ENCODE results near the gene ORAI1.
"Not testable (repeated sequence)": the region's sequence is repeated elsewhere in the genome, so short reads cannot be mapped to it uniquely, and the experiment has no call there.

Gene ORAI1

DNA sequence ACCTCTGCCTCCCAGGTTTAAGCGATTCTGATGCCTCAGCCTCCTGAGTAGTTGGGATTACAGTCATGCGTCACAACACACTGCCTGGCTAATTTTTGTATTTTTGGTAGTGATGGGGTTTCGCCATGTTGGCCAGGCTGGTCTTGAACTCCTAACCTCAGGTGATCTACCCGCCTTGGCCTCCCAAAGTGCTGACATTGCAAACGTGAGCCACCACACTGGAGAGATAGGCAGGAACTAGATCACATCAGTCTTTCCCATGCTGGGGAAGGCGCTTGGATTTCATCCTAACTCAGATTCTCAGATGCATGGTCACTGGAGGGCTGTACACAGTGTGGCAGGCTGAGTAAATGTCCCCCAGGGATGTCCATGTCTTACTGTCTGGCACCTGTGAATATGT is 18.0 kb upstream of the ORAI1 start:
- DNase-seq = no peak

DNA sequence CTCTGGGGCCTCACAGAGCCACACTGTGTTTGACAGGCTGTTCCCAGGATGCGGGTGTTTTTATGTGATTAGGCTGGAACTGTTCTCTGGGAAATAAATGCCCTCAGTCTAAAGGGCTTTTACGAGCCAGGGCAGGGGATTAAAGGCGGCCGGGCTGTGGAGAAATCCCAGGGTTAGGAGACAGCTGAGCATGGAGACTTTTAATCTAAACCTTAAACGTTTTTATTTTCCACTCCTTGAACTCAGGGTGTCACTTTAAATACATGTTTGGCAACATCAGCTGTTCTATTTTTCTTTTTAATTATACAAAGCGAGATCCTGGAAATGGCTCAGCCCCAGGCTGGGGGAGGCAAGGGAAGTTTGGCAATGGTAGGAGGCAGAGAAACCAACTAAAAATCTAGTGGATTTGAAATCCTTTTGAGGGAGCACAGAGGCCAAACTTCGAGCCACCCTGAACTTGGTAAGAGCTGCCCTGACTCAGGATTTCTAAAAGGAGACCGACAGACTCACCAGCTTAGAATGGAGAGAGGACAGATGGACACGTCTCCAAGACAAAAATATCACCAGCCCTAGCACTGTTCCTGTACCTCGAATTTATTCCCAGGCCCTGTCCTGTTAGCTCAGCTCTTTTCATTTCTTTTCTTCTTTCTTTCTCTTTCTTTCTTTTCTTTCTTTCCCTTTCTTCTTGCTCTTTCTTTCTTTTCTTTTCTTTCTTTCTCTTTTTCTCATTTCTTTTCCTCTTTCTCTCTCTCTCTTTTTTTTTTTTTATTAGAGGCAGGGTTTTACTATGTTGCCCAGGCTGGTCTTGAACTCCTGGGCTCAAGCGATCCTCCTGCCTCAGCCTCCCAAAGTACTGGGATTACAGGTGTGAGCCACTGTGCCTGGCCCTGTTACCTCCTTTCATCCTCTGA is 15.8 kb upstream of the ORAI1 start:
- peak; percentile 11 for DNase-seq

- no peak for DNase-seq
These were observed 15.0 kb upstream of the ORAI1 start for GRCh38 chr12:121611306-121611705.

DNA sequence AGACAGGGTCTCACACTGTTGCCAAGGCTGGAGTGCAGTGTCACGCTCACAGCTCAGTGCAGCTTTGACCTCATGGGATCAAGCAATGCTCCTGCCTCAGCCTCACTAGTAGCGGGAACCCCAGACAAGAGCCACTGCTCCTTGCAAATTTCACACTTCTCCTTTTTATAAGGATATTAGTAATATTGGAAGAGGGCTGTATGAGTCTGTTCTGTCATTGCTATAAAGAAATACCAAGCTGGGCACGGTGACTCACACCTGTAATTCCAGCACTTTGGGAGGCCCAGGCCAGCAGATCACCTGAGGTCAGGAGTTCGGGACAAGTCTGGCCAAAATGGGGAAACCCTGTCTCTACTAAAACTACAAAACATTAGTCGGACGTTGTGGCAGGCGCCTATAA is 12.9 kb upstream of the ORAI1 start:
- DNase-seq = no peak

DNA sequence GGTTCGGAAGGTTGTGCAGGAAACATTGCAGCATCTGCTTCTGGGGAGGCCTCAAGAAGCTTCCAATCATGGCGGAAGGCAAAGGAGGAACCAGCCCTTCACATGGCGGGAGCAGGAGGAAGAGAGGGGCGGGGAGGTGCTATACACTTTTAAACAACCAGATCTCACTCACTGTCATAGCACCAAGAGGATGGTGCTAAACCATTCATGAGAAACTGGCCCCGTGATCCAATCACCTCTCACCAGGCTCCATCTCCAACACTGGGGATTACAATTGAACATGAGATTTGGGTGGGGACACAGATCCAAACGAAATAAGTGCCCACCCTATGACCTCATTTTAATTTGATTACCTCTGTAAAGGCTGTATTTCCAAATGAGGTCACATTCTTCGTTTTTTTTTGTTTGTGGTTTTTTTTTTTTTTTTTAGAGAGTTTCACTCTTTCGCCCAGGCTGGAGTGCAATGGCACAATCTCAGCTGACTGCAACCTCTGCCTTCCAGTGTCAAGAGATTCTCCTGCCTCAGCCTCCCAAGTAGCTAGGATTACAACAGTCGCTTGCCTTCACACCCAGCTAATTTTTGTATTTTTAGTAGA is 11.4 kb upstream of the ORAI1 start:
- DNase-seq = no peak

- DNase-seq = no peak
These were observed 7.6 kb upstream of the ORAI1 start for GRCh38 chr12:121618659-121619233.

DNA sequence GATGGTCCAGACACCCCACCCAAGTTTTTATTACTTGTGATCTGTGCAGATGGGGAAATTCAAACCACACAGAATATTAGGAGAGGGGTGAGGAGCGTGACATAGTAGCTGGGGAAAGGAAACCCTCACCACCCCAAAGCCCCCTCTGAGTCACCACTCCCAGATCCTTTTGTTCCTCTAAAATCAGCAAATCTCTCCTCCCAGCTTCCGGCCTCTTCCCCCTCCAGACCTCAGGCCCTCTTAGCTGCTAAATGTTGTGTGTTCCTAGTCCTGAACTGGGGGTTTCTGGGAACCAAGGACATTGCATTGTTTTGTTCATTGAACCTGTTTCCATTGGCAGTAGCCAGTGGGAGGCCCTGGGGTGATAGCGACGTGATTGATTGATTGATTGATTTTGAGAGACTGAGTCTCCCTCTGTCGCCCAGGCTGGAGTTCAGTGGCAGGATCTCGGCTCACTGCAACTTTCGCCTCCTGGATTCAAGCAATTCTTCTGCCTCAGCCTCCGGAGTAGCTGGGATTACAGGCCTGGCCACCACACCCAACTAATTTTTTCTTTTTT is 5.9 kb upstream of the ORAI1 start:
- peak; percentile 10 for DNase-seq

- peak; percentile 69 for DNase-seq
These were observed 717 bp downstream of the ORAI1 start for GRCh38 chr12:121626853-121627640.

- DNase-seq = peak; percentile 22
These were observed 1.7 kb downstream of the ORAI1 start for GRCh38 chr12:121628037-121628436.

DNA sequence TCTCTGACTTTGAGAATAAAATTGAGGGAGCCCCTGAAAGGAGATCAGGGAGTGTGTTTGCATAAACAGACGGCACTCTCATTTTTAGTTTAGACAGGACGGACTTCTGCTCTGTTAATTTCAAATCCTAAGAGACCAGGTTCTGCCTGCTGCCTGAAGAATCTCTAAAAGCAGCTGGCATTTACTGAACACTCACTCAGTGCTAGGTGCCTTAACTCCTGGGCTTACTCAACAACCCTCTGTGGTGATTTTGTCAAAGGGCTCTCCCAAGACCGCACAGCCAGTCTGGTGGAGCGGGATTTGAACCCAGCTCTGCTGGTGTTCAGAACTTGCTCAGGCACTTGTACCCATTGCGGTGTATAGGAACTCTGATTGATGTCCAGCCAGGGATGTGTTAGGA is 2.2 kb downstream of the ORAI1 start:
- no peak for DNase-seq

- DNase-seq = no peak
These were observed 4.5 kb downstream of the ORAI1 start for GRCh38 chr12:121630791-121631355.

DNA sequence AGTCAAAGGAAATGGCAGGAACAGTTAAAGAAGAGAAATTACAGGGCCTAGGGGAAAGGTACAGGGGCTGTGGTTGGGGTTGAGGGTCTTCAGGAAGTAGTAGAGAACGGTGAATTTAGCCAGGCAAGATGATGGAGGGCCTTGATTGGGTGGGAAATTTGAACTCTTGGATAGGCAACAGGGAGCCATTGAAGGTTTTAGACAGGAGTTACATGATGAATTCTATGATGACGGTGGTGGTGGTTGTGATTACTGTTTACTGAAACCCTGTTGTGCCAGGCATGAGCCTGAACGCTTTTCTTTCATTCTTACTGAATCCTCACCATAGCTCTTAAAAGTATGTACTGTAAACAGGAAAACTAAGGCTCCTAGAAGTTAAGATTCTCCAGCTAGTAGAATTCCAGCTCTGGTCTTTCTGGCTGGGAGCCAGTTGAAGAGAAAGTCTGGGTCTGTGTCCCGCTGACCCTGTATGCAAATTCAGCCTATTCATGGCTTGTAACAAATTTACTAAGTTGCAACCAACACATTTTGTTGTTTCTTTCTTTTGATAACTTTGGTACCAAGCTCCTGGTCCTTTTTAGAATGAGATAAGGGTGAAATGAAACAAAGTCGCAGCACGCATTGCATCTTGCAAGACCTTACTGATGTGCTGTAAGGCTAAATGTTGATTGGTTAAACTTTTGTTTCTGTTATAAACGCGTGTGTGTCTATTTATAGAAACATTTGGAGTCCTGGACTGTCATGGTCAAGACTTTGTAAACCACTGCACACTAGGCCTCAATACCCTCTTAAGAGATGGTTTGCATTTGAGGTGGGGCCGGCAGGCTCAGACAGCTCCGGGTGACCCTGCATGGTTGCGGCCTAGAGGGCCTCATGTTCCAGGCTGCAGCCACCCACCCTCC is 6.0 kb downstream of the ORAI1 start:
- DNase-seq = no peak

DNA sequence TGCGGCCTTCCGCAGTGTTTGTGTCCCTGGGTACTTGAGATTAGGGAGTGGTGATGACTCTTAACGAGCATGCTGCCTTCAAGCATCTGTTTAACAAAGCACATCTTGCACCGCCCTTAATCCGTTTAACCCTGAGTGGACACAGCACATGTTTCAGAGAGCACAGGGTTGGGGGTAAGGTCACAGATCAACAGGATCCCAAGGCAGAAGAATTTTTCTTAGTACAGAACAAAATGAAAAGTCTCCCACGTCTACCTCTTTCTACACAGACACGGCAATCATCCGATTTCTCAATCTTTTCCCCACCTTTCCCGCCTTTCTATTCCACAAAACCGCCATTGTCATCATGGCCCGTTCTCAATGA is 7.5 kb downstream of the ORAI1 start:
- DNase-seq = not testable (repeated sequence)

GRCh38 chr12:121634836-121635235 is 8.5 kb downstream of the ORAI1 start:
- DNase-seq = no peak

GRCh38 chr12:121637231-121637914 is 11.0 kb downstream of the ORAI1 start:
- no peak for DNase-seq

DNA sequence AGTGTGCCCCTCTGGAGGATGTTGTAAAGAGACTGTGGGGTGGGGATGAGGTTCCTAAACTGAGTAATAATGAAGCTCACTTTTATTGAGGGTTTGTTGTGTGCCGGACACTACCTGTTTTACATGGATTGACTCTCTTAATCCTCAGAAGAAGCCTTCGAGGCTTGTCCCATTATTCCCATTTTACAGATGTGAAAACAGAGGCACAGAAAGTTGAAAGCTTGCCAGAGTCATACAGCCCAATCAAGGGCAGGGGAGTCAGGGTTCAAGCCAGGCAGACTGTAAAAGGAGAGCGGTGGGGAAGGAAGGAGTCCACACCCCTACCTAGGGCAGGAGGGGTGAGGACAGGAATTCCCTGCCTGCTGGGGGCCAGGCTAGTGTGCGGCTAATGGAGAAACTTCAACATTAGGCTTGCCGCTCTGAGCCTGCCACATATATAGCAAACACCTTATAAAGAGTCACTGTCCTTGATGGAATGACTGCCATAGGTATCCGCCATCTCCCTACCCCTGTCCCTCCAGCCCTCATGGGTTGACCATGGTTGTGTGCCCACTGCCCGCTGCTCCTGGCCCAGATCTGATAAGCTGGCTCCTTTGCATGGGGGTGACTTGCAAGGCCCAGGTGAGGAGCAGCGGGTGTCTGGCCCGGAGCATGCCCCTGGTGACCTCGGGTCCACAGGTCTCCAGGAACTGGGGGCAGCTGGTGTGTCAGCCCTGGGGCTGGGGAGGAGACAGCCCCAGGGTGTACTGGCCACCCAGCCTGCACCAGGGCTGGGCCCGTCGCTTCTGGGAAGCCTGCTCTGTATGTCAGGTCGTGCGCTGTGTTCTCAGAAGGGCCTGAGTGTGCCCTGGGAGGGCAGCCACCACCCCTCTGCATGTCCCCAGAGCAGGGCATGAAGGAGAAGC is 12.2 kb downstream of the ORAI1 start:
- DNase-seq = no peak

DNA sequence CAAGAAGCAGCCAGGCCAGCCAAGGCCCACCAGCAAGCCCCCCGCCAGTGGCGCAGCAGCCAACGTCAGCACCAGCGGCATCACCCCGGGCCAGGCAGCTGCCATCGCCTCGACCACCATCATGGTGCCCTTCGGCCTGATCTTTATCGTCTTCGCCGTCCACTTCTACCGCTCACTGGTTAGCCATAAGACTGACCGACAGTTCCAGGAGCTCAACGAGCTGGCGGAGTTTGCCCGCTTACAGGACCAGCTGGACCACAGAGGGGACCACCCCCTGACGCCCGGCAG is 15.0 kb downstream of the ORAI1 start:
- DNase-seq = no peak

- no peak for DNase-seq
These were observed 22.2 kb downstream of the ORAI1 start for GRCh38 chr12:121648458-121649028.

- no peak for DNase-seq
These were observed 23.0 kb downstream of the ORAI1 start for GRCh38 chr12:121649322-121649721.

Data from fibroblast of skin of right quadriceps (primary cell).